Stimulated activated CD8-positive, alpha-beta memory T cell treated with anti-CD3 and anti-CD28 coated beads, Interleukin-15, amount 100 ng/mL, for 48 hours (primary cell): ENCODE measurements around the gene AUH.

Experiments
- DNase-seq, 2 donors: peaks; one replicate each; pipeline ENCODE4 v3.0.0-alpha.2; 2020; ENCODE audit warnings: low read depth in 2 of 2

The AUH gene

DNA sequence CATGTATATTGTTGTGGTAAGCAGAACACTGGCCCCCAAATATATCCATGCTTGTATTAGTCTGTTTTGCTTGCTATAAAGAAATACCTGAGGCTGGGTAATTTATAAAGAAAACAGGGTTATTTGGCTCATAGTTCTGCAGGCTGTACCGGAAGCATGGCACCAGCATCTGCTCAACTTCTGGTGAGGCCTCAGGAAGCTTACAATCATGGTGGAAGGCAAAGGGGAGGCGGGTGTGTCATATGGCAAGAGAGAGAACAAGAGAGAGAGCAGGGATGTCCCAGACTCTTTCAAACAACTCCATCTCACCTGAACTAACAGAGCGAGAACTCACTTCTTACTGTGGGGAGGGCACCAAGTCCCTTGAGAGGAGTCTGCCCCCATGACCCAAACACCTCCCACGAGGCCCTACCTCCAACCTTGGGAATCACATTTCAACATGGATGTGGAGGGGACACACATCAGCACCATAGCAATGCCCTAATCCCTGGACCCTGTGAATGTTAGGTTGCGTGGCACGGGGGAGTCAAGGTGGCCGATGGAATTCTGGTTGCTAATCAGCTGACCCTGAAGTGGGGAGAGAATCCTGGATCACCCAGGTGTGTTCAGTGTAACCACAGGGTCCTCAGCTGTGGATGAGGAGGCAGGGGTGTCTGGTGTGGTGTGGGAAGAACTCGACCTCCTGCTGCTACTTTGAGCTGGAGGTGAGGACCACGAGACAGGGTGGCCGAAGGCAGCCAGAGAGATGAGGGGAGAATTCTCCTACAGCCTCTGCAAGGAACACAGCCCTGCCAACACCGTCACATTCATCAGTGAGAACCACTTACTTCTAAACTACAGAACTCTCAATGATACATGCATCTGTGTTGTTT lies 172.8 kb downstream of the AUH start:
- DNase-seq = no peak

GRCh38 chr9:91187965-91188344 lies 173.8 kb downstream of the AUH start:
- DNase-seq = no peak

- no peak for DNase-seq
These were observed 174.3 kb downstream of the AUH start for GRCh38 chr9:91187311-91187964.

DNA sequence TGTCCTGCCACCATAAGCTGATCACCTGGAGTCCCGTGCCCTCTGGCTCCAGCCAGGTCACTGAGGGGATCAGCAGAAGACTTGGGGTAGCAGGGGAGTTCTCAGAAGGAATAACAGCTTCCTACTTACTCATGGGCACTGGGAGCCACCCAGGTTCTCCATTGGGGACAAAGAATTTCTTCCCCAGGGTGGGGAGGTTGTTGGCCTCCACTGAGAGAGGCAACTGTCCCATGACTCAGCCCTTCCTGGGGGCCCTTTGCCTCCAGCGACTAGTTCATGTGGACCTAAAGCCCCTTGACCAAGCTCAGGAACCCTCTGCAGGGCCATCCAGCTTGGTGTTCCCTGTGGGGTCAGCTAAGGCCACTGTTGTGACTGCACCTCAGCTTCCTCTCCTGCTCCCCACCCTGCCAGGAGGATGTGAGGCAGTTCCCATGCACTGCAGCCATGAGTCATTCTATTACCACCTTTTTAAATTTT lies 175.0 kb downstream of the AUH start:
- DNase-seq = no peak

DNA sequence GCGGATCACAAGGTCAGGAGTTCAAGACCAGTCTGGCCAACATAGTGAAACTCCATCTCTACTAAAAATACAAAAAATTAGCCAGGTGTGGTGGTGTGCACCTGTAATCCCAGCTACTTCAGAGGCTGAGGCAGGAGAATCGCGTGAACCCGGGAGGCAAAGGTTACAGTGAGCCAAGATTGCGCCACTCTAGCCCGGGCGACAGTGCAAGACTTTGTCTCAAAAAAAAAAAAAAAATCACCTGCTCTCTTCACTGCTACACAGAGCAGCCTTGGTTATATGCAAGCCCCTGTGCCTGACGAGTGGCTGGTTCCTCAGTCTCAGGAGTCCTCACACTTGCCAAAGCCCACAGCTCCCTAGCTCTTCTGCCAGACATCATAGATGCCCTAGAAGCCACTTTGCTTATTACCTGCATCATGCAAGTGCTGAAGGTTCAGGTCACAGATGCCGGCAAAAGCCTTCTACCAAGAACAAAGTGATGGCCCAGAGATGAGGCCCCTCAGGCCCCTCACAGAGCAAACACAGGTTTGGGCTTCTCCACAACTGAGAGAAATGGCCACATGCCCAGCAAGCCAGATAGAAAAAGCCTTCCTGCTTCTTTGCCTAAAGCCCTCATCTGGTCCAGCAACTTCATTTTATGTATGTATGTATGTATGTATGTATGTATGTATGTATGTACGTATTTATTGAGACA lies 176.4 kb downstream of the AUH start:
- DNase-seq = no peak

DNA sequence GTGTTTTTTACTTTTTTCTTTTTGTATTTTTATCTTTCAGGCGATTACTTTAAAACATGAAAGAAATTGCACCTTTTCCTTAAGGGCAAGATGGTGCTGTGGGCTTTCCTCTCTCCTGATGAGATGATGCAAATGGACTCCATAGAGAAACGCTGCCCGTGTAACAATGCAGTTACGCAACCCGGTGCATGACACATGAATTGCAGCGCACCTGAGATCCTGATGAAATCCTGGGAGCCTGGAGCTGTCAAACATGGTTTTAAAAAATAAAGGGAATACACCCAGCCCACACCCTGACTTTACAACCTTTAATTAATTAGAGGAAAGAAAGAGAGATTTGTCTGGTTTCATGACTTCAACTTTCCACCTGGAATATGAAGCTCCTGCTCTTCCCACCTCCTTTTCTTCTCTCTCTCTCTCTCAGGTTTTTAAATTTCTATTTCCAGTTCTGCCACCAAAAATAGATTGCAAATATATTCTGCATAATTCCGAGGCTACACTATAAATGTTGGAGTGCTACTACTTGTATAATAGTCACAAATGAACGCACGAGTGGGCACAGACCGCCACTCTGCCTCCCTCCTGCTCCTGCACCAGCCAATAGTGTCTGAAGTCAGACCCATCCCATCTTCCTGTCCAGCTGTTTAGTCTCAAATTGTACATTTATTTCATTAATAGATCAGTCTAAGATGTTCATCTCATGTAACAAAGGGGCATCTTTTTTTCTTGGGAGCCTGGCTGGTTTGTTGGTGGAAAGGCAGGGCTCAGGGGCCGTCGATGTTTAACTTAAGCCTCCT lies 179.1 kb downstream of the AUH start:
- DNase-seq = no peak

GRCh38 chr9:91181541-91181940 lies 180.2 kb downstream of the AUH start:
- DNase-seq = no peak

- DNase-seq = no peak
These were observed 180.8 kb downstream of the AUH start for GRCh38 chr9:91180930-91181268.

DNA sequence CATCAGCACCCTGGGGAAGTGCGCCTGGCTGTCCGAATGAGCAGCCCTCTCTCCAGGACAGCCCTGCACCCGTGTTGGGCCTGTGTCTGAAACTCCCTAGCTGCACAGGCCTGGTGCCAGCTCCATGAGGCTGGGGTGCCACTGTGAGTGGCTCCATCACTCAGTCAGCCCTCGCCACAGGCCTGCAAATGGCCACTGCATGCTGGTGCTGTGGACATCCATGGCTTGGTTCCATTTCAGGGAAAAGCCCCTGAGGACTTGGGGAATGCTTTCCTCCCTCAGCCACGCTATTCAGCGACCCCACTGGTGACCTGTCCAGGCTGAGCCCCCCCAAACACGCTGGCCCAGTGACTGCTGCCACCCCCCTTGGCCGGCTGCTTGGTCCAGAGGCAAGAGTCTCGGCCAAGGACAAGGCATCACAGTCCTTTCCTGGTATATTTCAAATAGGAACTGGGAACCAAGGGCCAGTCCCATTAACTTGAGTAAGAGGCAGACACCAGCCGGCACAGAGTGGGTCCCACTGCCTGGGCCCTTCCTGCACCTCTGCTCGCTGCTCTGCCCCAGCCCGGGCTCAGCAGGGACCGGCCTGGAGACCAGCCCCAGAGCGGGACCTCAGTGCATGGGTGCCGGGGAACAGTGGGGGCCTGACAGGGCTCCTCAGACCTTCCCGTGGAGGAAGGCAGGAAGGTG lies 181.3 kb downstream of the AUH start:
- no peak for DNase-seq

DNA sequence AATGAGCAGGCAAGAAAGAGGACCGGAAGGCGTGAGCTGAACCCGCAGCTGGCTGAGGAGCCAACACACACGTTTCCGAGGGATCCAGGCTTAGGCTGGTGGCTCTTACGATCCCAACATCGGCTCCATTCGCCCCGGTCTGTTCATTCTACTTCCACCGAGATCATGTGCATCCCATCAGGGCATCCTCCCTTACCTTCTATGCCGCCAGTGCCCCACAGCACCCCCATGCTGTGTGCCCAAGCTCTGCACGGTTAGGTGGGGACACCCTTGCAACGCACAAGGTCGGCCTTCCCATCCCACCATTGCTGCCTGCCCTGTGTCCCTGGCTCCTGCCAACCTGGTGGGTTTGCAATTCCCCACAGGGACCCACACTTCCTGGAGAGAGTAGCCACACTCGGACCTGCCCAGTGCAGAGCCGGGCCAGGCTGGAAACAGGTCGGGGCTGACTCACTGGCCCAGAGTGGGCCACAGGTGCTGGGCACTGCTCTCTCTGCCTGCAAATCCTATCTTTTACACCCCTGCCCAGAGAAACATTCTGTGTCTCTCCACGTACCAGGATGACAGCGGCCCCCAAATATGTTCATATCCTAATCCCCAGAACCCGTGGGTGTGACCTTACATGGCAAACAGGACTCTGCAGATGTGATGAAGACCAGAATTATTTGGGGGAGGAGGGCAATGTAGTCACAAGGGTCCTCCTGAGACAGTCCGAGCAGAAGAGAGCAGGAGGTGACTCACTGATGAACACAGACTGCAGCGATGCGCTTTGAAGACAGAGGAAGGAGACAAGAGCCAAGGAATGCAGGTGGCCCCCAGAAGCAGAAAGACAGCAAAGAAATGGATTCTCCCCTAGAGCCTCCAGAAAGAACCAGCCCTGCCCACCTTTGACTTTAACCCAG lies 182.2 kb downstream of the AUH start:
- no peak for DNase-seq

- DNase-seq = no peak
These were observed 183.2 kb downstream of the AUH start for GRCh38 chr9:91178281-91179236.

- DNase-seq = peak; percentile 68
These were observed 183.9 kb downstream of the AUH start for GRCh38 chr9:91177661-91178280.

- no peak for DNase-seq
These were observed 184.6 kb downstream of the AUH start for GRCh38 chr9:91177081-91177480.

DNA sequence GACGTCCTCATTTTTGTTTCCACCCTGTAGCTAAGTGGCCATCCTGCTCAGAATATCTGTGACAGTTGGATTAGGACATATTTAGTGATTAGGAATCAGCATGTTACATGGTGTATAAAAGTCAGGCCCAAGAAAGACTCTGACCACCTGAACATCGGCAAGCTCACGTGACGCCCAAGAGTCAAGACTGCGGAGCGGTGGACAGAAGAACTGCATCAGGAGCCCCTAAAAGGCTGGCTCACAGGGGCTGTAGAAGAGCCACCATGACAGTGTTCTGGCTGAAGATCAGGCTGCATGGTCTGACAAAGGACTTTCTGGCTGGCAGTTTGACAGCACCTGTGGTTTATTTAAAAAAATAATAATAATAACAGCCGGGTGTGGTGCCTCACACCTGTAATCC lies 185.3 kb downstream of the AUH start:
- no peak for DNase-seq

DNA sequence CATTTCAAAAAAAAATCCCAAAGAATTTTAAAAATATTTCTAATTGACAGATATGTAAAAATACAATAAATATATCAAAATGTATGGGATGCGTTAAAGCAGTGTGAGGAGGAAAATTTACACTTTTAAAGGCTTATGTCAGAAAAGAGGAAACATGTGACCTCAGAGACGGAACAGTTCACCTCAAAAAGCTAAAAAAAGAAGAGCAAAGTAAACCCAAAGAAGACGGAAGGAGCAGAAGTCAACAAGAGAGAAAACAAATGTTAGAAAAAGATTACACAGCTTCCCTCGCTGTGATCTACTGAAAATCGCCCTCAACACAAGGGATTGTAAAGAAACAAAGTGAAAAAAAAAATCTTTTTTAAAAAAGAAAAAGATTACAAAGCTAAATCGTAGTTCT lies 186.9 kb downstream of the AUH start:
- DNase-seq = no peak

DNA sequence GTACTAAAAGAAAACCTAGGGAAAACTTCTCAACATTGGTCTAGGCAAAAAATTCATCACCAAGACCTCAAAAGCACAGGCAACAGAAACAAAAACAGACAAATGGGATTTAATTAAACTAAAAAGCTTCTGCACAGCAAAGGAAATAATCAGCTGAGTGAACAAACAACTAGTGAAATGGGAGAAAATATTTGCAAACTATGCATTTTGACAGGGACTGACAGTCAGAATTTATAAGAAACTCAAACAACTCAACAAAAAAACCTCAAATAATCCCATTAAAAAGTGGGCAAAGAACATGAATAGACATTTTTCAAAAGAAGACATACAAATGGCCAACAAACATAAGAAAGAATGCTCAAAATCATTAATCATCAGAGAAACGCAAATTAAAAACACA lies 189.4 kb downstream of the AUH start:
- no peak for DNase-seq

DNA sequence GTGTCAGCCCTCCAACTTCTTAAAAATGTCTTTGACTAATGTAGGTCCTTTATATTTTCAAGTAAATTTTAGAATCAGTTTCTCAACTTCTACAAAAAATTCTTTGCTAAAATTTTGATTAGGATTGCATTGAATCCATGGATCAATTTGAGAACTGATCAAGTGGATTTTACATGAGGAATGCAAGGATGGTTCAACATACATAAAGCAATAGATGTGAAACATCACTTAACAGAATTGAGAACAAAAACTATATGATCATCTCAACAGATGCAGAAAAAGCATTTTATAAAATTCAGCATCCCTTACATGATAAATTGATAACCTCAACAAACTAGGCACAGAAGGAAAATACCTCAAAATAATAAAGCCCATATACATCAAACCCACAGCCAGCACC lies 190.8 kb downstream of the AUH start:
- DNase-seq = no peak

GRCh38 chr9:91166796-91167366 lies 194.8 kb downstream of the AUH start:
- DNase-seq = no peak
